Suprapubic skin (tissue), 4 donors: ENCODE data around the gene KRTAP4-16.

Source experiments
- EP300 ChIP-seq: sonication (generic); formaldehyde crosslinking; IDR thresholded peaks from one replicate; pipeline ENCODE4 v1.6.1; 2017; ENCODE audit warnings: antibody characterized with exemption
- POLR2A ChIP-seq, 2 donors: fragments of 450-650 bp; IDR thresholded peaks; one replicate each; pipeline ENCODE4 v1.6.1; 2017; ENCODE audit warnings: antibody characterized with exemption in 2 of 2, mild to moderate bottlenecking in 2 of 2, moderate library complexity in 2 of 2
- POLR2AphosphoS5 ChIP-seq, 3 donors: sonication (generic); formaldehyde crosslinking; IDR thresholded peaks; one replicate each; pipeline ENCODE4 v1.6.1; 2017; ENCODE audit warnings: antibody characterized with exemption in 3 of 3
- TF ChIP-seq, protein P1 (sequence below), 2 donors: fragments of 200-600 bp in 1 of 2; fragments of 450-650 bp in 1 of 2; sonication (generic) in 1 of 2; IDR thresholded peaks; one replicate each; pipeline ENCODE4 v1.5.1; 2016 to 2019; ENCODE audit warnings: antibody characterized with exemption in 2 of 2, mild to moderate bottlenecking in 1 of 2, moderate library complexity in 1 of 2

DNA sequence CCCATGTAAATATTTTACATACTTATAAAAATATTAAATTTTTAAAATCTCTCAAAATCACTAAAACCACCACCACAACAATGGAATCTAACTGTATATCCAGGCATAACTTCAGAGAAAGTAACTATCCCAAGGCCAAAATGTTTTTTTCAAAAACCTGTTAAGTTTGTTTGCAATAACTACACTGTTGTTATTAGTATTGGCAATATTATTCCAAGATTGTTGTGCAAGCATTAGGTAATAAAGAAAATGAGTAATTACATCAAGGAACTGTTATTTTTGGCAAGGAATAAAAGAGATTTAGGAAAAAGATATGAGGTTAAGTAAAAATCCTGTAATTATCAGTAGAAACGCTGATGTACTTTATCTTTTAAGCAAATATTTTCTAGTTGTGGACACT, 25.4 kb upstream of the KRTAP4-16 start:
- TF ChIP-seq POLR2A (IDR thresholded peaks at IDR 0.05) (no peak), EP300 (no peak), POLR2AphosphoS5 (IDR thresholded peaks at IDR 0.05) (no peak)
- TF ChIP-seq, protein P1, sequence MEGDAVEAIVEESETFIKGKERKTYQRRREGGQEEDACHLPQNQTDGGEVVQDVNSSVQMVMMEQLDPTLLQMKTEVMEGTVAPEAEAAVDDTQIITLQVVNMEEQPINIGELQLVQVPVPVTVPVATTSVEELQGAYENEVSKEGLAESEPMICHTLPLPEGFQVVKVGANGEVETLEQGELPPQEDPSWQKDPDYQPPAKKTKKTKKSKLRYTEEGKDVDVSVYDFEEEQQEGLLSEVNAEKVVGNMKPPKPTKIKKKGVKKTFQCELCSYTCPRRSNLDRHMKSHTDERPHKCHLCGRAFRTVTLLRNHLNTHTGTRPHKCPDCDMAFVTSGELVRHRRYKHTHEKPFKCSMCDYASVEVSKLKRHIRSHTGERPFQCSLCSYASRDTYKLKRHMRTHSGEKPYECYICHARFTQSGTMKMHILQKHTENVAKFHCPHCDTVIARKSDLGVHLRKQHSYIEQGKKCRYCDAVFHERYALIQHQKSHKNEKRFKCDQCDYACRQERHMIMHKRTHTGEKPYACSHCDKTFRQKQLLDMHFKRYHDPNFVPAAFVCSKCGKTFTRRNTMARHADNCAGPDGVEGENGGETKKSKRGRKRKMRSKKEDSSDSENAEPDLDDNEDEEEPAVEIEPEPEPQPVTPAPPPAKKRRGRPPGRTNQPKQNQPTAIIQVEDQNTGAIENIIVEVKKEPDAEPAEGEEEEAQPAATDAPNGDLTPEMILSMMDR (IDR thresholded peaks at IDR 0.05): no peak
